Endothelial cell of umbilical vein (primary cell): Measurements from ENCODE around the gene GLUD2.

Experiments used
- CTCF ChIP-seq, 2 donors: IDR thresholded peaks; 1 replicate in 1 of 2; 2 replicates in 1 of 2; pipeline ENCODE4 v1.5.1; 2011; ENCODE audit warnings: low read length in 2 of 2, mild to moderate bottlenecking in 2 of 2, moderate library complexity in 2 of 2, control low read depth in 1 of 2, inconsistent platforms in 1 of 2, low read depth in 1 of 2; ENCODE audit not compliant: insufficient read depth in 1 of 2; ENCODE audit errors: extremely low read depth in 1 of 2
- EZH2 ChIP-seq: IDR thresholded peaks from 2 replicates; pipeline ENCODE4 v1.6.1; 2012; ENCODE audit warnings: borderline replicate concordance, low read depth, mild to moderate bottlenecking, moderate library complexity, low read length, inconsistent platforms; ENCODE audit not compliant: severe bottlenecking
- FOS ChIP-seq: IDR thresholded peaks from 2 replicates; pipeline ENCODE4 v1.6.1; 2011; ENCODE audit warnings: mild to moderate bottlenecking, low read length, moderate library complexity, borderline replicate concordance; ENCODE audit not compliant: insufficient read depth
- GATA2 ChIP-seq: IDR thresholded peaks from 2 replicates; pipeline ENCODE4 v1.7.0; 2011; ENCODE audit warnings: low read depth, mild to moderate bottlenecking, moderate library complexity, mixed read lengths, low read length; ENCODE audit not compliant: insufficient read length, insufficient read depth
- JUN ChIP-seq: IDR thresholded peaks from 2 replicates; pipeline ENCODE4 v1.6.1; 2011; ENCODE audit warnings: borderline replicate concordance, low read depth; ENCODE audit not compliant: insufficient read length, insufficient read depth
- MAX ChIP-seq: IDR thresholded peaks from 2 replicates; pipeline ENCODE4 v1.6.1; 2011; ENCODE audit not compliant: insufficient read depth, insufficient read length
- MYC ChIP-seq: IDR thresholded peaks from one replicate; pipeline ENCODE4 v1.6.1; 2011; ENCODE audit warnings: mild to moderate bottlenecking, low read depth, low read length
- POLR2A ChIP-seq: IDR thresholded peaks from 2 replicates; pipeline ENCODE4 v1.6.1; 2012; ENCODE audit warnings: low read depth, mild to moderate bottlenecking, control low read depth, low read length
- POLR2AphosphoS5 ChIP-seq: IDR thresholded peaks from 2 replicates; pipeline ENCODE4 v1.6.1; 2012; ENCODE audit warnings: low read depth, mild to moderate bottlenecking, control low read depth, low read length, moderate library complexity; ENCODE audit not compliant: insufficient read depth

GRCh38 chrX:121011254-121011653 lies 36.2 kb upstream of the GLUD2 start:
- no peak for TF ChIP-seq CTCF (IDR thresholded peaks at IDR 0.05; ENCODE audit: extremely low read depth in 1 of 2, insufficient read depth in 1 of 2, low read depth in 1 of 2, low read length in 2 of 2)
- no peak for TF ChIP-seq EZH2
- TF ChIP-seq POLR2AphosphoS5: no peak
- no peak for TF ChIP-seq POLR2A
- no peak for TF ChIP-seq MYC
- TF ChIP-seq MAX: no peak
- no peak for TF ChIP-seq FOS
- TF ChIP-seq JUN: no peak
- TF ChIP-seq GATA2: no peak
